GM21737 (cell line): ENCODE results near the gene IL6R.
A peak's percentile ranks its signal among the peaks of the same experiment; 100 is the strongest.
"Not testable (repeated sequence)": the region's sequence is repeated elsewhere in the genome, so short reads cannot be mapped to it uniquely, and the experiment has no call there.

Experiments
- ATAC-seq: cut with Tn5 transposase; IDR thresholded peaks from one replicate; pipeline ENCODE4 v1.9.1; 2021; ENCODE audit warnings: mild to moderate bottlenecking, moderate library complexity; ENCODE audit not compliant: unreplicated experiment

IL6R gene

GRCh38 chr1:154406572-154406879 is 1.4 kb downstream of the IL6R start:
- no peak for ATAC-seq

- no peak for ATAC-seq
Observed at GRCh38 chr1:154406886-154407197, 1.7 kb downstream of the IL6R start.

GRCh38 chr1:154407198-154408091 is 2.3 kb downstream of the IL6R start:
- ATAC-seq, result peak; percentile 26

- ATAC-seq, result no peak
Observed at GRCh38 chr1:154408174-154408777, 3.1 kb downstream of the IL6R start.

GRCh38 chr1:154410185-154410827 is 5.2 kb downstream of the IL6R start:
- no peak for ATAC-seq

- no peak for ATAC-seq
Observed at GRCh38 chr1:154411525-154411924, 6.4 kb downstream of the IL6R start.

GRCh38 chr1:154413177-154413783 is 8.1 kb downstream of the IL6R start:
- ATAC-seq, result no peak

- no peak for ATAC-seq
Observed at GRCh38 chr1:154414606-154415005, 9.5 kb downstream of the IL6R start.

- ATAC-seq, result no peak
Observed at GRCh38 chr1:154416471-154417337, 11.6 kb downstream of the IL6R start.

GRCh38 chr1:154417338-154417608 is 12.1 kb downstream of the IL6R start:
- no peak for ATAC-seq

- no peak for ATAC-seq
Observed at GRCh38 chr1:154418062-154418921, 13.1 kb downstream of the IL6R start.

GRCh38 chr1:154418923-154419619 is 13.9 kb downstream of the IL6R start:
- no peak for ATAC-seq

- no peak for ATAC-seq
Observed at GRCh38 chr1:154419620-154420571, 14.8 kb downstream of the IL6R start.

- ATAC-seq, result no peak
Observed at GRCh38 chr1:154420961-154421924, 16.1 kb downstream of the IL6R start.

- not testable (repeated sequence) for ATAC-seq
Observed at GRCh38 chr1:154422049-154422448, 16.9 kb downstream of the IL6R start.

GRCh38 chr1:154422521-154422920 is 17.4 kb downstream of the IL6R start:
- no peak for ATAC-seq

GRCh38 chr1:154423304-154423987 is 18.3 kb downstream of the IL6R start:
- ATAC-seq, result no peak
